ENCODE results near the gene DEXI.

DEXI gene

DNA sequence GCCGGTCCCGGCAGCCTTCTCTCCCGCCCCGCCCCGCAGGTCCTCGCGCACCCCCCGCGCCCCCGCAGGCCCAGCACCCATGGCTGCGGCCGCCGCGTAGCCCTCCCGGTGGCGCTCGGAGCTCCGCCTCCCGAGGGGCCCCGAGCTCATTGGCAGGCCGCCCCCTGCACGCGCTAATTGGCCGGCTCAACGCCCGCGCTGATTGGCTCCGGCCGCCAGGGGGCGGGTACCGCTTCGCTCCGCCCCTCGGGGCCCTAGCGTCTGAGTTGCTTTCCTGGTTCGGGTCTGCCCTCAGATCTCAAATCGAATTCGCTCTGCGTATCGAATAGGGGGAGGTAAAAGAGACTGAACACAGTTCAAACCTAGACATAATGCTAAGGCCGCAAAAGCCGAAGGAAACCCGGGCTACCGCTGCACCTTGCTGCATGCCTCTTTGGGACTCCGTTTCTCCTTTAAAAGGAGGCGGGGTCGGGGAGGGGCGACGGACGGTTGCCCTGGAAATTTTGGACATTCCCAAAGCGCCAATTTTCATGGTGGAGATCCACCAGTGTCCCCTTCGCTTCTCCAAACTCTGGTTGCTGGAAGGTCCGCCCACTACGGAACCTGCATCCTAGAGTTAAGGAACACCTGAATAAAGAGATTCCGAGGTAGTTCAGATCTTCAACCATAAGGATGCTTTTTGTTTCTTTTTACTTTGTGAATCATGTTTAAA is at the start of gene DEXI:
Gene DEXI, minus strand, starts transcription at position 117 of the 712 bp plus-strand sequence. CDS start 463 bp downstream, outside the sequence.
- DNase-seq = peak; percentile 58

DNA sequence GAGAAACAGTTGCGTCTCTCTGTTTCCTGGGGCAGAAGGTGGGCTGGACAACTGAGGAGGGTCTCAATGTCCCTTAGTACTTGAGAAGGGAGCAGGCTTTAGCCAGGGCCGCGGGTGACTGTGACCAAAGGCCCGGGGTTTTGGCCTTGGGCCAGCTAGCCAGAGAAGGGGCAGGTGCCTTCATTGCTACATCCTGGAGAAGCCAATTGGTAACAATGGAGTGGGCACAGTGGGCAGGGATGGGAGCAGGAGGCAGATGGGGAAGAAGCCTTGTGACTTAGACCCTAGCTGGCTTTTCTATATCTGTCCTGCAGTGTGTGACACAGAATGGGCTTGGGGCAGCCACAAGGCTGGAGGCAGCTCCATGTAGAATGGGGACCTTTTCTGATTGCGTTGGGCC is 48.1 kb upstream of the DEXI start:
- no peak for DNase-seq

DNA sequence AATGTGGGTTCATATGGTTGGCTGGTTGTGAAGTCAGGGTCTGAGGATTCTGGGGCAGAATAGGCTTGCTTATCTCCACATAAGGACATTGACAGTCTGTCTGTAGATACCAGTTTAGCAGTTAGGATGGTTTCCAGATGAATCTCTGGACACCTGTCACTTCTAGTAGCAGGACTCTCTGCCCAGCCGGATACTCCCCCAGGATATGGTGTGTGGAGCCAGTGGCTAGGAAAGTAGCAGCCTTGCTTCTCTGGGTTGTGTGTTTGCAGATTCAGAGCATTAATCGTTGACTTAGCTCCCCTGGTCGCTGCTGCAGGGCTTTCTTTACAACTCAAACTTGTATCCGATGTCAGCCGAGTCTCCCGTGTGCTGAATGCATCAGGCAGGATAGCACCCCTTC is 47.3 kb upstream of the DEXI start:
- DNase-seq = no peak

DNA sequence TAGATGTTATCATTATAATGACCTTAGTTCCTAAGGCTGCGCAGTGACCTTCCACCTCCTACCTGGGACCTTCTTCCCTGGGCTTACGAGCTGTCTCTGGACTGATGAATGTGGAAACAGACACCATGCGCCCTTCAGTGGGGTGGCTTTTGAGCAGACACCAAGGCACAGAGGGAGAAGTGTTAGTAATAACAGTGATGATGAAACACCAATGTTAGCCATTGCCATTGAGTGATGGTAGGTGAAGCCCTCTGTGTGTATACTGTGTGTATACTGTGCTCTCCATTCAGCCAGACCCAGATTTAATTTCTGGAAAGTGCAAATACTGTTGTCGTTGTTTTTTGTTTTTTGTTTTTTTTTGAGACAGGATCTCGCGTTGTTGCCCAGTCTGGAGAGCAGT is 46.6 kb upstream of the DEXI start:
- DNase-seq = no peak

DNA sequence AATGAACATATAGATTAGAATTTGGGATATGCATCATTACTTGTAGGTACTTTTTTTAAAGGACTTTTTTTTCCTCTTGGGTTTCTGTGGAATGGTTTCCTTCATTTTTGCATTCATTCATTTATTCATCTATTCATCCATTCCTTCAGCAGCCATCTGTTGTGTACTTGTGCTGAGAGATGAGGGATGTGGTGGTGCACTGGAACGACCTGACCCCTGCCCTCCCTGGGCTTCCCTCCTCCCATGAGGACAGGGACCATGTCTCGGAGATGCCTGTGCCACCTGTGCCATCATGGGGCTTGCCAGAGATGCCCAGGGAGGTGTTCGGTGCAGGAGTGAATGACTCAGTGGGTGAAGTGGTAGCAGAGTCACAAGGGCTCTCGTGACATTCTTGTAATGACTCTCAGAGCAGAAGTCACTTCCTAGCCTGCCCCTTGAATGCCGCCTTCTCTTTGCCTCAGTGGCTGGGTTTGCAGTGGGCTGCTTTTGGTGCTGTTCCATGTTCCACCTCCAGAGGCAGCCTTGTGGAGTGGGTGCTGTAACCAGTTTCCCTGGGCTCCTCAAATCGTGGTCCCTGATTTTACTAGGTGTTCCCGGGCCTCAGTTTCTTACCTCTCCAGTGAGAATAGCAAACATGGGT is 46.0 kb upstream of the DEXI start:
- DNase-seq = no peak

DNA sequence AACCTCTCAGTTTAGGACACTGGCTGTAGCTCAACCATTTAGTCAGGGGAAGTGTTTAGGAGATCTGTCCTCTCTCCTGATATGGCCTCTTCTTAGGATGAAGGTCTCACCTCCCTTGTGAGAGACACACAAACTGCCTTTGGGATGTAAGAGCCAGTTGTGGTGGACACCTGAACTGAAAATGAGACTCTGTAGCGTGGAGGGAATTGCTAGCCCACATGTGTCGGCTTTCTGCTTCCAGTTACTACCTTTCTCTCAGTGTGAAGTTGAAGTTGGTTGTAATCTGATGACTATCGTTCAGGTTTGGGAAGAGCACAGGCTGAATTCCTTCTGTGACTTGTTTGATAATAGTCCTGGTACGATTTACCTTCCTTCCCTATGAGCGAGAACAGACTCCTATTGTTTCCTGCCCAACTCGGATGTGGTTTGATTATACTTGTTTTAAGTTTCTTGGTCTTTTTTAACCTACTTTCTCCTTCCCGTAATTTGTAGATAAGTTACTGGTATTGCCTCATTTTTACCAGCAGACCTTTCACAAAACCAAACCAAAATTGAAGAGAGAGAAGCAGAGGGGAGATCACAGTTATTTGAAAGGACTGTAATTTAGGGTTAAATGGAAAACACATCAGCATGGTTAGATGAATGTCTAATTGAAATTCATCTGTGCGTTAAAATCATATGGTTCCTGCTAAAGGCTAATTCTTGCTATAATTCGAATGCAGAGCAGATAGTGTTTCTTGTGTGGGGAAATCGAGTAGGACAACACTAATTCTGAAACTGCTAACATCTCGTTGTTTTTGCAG is 45.3 kb upstream of the DEXI start:
- no peak for DNase-seq

DNA sequence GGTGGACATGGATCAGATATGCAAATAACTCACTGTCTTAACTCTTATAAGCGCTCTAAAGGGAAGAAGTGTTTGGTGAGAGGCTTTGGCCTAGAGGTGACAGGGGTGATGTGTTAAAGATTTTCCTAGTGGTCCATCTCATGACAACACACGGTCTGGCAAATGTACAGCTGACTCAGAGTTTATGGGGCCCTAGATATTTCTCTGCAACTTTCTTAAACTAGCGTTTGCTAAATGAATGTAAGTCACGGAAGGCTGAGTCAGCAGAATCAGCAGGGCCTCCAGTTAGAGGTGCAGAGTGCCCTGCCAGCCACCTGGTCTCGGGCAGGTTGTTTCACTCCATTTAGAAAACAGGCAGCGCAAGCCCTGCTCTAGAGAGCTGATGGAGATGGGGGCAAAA is 42.2 kb upstream of the DEXI start:
- no peak for DNase-seq

DNA sequence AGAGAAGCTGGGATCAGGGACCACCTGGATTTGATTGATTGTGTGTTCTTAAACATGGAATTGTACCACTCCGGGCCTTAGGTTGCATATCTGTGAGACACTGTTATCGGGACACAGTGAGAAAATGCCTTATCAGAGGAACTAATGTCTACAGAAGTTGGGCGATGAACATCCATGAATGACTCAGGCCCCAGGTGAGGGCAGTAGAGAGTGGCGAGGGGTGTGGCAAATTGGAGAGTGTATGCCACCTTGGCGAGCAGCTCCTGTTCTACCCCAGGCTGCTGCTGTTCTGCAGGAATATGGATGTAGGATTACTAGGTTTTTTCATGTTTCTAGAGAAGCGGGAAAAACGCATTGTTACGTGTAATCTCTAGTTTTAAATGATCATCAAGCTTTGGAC is 40.9 kb upstream of the DEXI start:
- DNase-seq = no peak

DNA sequence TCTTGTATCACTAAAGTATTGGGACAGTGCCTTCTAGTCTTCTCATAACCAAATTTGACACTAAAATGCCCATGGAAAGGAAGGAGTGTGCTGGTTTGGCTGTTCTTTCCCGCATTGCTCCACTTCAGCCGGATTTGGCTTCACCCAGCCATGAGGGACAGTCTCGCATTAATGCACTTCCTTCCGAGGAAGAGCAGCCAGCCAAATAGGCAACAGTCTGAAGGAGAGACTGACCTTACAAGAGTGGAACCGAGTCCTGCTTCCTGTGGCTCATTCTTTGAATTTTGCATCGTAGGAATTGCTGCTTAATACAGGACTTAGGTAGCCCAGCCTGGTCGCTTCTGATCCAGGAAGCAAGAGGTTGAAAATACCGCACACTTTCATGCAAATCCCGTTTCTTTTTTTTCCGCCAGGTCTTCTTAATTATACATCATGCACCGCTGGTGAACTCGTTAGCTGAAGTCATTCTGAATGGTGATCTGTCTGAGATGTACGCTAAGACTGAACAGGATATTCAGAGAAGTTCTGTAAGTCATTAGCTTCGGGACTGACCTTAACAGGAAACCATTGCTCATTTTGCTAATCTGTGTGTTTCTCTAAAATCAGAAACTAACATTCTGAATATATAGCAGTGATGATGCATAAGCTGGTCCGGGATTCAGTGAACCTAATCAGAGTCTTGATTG is 40.3 kb upstream of the DEXI start:
- DNase-seq = no peak

DNA sequence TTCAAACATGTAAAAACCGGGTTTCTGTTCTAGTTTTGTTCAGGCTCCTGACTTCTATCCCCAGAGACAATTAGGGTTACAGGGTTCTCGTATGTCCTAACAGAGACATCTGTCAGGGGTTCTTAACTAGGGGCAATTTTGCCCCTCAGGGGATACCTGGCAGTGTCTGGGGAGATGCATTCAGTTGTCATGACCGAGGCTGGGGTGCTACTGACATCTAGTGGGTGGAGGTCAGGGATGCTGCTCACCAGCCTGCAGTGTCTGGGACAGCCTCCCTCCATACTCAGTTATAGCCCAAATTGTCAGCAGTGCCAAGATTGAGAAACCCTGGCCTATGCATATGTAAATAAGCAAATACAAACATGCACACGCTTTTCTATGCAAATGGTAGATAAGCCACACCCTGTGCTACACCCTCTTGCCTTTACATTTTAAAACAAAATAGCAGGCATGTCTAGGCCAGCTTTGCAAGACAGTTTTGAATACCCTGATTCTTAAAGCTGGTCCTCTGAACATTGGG is 39.5 kb upstream of the DEXI start:
- no peak for DNase-seq

DNA sequence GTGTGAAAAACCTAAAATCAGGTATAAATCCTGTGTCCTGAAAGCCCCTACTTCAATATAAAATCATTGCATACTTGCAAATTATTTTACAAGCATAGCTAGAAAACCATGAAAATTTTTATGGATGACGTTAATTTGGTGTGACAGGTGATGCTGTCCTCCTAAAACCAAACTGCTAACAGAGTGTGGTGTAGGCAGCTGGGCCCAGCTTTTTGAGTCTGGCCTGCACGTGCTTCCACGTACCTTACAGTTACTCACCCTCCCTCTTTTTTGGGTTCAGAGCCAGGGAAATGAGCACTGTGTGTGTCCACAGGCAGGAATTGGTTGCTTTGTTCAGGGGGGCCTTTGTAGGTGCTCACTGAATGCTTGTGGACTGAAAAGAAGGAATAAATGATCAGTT is 38.5 kb upstream of the DEXI start:
- DNase-seq = no peak

DNA sequence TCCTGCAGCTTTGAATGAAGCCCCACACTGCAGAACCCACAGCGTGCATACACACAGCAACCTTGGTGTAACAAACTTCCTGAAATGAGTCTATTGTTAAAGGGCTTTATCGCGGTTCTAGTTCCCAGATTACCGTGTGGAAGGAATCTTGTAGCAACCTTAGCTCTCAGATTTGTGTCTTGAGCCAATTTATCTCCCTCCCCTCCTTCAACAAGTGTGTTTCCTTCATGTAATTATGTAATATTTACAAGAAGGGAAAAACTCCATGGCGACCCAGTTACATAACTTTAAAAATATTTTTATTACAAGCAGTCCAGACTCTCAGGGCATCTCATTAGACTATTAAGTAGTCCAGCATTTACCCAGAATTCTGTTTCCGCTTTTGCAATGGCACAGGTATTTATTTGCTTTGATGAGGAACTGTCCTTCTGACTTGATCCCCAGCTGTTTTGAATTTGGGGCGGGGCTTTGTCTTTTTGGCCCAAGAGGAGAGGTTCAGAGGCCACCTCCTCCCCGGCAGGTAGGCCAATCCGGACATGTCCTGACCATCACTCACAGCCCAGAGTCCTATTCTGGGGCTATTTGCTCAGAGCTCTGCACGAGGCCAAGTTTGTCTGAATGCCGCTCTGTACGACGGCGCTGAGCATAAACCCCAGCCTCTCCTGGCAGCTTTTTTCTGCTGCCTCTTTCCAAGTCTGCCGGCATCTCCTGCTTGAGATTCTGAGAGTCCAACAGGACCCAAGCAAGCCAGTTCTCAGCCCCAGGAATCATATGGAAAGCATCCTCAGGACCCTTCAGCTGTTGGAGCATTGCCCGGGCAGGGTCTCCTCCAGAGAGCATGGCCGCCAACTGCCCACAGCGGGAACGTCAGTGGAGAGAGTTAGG is 37.7 kb upstream of the DEXI start:
- no peak for DNase-seq

DNA sequence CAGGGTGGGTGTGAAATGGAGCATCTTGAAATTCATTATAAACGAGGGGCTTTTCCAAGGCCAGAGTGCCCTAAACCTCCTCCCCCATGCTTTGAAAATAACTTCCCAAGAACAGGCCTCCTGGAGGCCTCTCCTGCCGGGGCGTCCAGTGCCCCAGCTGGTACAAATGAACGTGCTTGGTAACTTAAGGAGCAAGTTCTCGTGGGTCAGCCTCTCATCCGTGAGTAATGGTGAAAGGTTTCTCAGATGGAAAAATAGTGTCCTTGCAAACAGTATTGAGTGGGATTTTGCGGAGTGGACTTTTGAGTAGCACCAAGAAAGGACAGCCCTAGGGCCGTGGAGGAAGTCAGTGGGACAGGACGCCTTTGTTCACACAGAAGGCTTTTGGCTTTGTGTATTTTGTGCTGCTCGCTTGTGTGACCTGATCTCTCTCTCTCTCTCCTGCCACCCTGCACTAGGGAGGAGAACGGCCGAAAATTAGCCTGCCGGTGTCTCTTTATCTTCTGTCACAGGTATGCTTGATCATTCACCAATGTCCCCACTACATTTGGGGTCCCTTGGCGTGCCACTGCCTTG is 36.7 kb upstream of the DEXI start:
- DNase-seq = no peak

DNA sequence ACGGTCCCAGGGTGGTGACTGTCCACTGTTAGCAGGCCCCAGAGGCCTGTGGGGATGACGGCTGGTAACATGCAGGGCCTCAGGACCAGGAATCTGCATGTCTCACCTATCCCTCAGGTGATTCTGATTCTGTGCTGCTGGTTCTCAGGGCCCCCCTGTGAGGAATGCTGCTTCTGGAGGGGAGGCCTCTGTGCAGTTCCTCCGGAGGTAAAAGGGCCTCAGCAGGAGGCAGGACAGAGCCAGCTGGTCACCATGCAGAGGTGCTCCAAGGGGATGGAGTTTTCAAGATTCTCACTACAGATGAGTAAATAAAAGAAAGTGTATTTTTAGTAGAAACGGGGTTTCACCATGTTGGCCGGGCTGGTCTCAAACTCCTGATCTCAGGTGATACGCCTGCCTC is 35.9 kb upstream of the DEXI start:
- DNase-seq = no peak

DNA sequence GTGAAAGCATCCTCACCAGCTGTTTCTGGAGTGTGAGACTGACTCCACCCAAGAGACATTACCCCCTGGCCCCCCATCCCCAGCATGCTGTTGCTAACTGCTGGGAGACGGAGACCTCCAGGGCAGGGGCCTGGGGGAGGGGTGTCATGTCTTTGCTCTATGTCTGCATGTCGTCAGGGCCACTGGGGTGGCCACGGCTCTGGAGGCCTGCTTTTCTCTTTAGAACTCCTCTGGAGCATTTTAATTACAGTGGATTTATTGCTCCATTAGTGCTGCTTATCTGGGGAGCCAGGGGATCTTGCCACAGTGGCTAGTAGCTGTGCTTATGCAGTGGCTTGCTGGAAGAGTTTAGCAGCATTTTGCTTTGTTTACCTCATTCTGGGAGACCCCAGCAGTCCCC is 34.4 kb upstream of the DEXI start:
- DNase-seq = no peak

DNA sequence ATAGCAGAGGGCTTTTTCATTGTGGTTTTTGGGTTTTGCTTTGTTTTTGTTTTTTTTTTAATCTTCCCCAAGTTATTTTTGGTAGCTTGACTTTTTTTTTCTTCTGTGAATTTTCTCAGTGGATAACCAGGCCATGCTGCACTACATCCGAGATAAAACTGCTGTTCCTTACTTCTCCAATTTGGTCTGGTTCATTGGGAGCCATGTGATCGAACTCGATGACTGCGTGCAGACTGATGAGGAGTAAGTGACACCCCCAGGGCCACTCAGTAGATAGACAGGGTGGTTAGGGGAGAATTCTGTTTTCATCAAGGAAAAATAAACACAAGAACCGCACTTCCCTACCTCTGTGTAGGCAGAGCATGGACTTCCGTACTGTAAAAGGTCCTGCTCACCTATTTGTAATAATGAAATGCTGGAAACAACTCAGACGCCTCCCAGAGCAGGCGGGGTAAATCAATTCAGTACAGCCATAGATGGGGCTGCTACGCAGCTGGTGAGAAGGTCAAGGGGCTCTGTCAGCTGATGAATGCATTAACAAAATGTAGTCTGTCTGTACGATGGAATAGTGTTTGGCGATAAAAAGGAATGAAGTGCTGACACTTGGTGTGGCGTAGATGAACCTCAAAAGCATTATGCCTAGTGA is 30.7 kb upstream of the DEXI start:
- no peak for DNase-seq

DNA sequence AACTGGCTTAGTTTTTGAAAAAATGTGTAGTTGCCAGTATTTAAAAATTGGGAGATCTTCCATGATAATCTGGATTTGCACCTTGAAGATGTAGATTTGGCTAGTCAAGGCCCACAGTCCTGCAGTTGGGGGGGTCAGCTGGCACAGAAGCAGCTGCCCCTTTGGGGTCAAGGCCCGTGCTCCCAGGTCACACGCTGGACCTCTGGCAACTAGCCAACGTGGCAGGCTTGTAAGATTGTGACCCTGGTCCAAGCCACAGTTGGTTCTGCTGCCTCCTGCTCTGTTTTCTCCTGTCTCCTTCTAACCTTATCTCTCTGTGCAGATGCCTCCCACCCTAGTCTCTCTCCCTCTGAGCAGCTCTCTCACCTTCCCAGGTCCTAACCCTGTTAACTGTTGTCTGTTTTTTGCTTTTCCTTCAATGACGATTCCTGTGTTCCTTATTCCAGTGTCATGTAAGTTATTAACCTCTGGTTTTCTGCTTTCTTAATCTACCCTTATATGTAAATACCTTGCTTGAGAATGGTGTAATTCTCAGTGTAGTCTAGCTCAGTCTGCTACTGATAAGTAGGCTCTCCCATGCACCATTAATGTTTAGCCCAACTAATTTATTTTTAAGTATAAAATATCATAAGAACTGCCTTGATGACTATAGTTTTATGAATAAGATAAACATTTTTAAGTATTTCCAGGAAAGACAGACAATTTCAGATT is 30.0 kb upstream of the DEXI start:
- no peak for DNase-seq

DNA sequence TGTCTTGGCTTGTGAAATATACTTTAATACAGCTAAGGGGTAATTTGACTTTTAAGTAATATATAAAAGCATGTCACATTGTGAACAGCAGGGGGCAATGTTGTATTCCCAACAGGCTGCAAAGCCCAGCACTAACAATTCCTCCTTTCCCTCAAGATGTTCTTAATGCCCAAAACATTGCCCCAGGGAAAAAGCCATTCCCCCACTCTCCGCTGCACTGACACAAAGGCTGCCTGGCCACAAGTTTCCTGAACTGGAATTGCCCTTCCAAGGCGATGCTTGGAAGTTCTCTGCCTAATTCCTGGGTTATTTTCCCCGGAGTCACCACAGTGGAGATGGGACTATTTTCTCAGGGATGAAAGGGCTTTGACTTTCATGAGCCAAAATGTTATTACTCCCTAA is 29.3 kb upstream of the DEXI start:
- no peak for DNase-seq

DNA sequence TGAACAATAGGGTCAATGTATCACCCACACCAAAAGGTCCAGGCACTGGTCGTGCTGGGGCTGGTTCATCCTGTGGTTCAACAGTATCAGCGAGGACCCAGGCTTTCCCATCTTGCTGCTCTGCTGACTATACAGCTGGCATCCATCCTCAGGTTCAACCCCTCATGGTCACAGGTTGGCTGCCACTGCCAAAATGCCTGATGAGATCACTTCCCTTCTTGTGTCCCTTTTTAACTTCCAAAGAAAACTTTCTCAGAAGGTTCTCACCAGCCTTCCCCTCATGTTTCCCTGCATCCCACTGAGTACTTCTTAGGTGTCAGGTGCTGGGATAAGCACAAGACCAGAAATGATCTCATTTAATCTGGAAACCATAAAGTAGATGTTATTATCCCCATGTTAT is 27.8 kb upstream of the DEXI start:
- no peak for DNase-seq

DNA sequence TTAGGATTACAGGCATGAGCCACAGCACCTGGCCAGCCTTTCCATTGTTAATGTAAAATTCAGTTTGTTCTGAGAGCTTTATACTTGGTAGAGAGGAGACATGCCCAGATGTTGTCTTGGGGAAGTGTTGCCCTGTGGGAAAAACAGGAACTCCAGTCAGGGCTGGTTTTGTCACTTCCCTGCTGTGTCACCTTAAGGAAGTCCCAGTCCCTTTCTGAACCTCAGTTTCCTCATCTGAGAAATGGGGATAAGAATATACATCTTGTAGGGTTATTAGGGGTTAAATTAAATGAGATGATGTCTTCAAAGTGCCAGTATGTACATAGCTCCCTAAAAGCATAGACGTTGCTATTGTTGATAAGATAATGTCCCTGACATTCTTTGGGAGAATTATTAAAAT is 27.3 kb upstream of the DEXI start:
- no peak for DNase-seq

DNA sequence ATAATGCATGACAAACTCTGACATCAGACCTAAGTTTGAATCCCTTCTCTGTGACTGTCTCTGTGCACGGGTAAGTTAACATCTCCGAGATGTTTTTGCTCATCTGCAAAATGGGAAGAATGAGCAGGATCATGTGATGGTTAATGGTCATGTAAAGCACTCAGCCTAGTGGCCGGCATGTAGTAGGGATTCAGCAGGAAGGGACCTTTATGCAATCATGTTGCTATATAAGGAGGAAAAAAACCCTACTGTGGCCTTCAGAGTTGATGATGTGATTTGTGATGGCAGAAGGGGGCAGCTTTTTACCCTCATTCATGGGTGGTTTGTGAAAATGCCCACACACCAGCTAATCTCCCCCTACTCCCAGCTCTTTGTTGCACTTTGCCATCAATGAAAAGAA is 26.2 kb upstream of the DEXI start:
- DNase-seq = no peak

Measured in cortex of kidney (tissue), 1 donor.